HG02943 (cell line): ENCODE results near the gene LETMD1.

Experiments
- ATAC-seq: cut with Tn5 transposase; IDR thresholded peaks from one replicate; pipeline ENCODE4 v1.9.1; 2021; ENCODE audit warnings: mild to moderate bottlenecking, low read depth, moderate library complexity; ENCODE audit not compliant: unreplicated experiment

Gene LETMD1

DNA sequence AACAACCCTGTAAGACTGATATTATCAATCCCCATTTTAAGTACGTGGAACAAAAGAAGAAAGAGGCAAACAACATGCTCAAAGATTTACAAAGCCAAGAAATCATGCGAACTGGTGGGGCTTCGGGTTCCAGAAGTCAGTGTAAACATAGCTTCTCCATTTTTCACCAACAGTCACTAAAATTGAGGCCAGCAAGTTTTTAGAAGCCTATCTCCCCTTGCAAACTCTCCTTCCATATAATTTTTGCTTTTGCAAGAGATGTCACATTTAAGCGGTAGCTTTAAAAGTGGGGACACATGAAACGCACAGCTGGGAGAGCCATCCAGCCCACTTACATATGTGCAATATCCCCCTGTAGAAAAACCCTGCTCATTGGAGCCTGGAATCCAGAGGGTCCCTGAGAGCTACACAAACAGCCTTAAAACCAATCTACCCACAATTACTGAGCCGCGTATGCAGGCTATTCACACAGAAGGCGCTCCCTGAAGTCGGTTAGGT lies 22.7 kb upstream of the LETMD1 start:
- no peak for ATAC-seq

DNA sequence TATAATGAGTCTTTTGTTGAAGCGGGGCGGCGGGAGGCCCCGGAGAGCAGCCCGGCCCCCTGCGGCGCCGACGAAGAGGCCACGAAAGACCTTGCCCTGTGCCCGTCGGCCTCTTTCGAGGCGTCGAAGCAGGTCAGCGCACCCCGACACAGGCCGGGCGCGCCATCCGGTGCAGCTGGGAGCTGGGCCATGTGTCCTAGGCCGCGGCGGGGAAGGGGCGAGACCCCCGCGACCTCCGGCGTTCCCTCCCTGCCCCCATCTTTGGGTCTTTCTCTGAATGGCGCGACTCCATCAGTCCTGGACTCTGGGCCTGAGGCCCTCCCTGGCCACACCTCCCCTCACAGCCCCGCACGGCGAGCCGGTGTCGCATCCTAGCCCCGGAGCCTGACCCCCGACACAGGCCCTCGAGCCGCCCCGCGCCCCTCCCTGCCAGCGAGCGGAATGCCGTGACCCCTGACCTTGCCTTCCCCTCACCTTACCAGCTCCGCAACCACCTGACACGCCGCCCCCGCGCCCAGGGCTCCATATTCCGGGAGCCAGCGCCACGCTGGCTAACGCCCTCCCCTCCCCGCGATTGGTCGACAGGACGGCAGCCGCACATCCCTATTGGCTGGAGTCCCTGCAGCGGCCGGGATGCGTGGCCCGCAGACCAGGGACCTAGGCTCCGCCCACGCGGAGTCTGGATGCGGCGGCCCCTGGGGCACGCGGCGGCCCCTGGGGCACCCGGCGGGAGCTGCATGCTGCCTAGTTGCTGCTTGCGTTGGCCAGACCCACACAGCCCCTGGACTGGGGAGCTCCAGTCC lies 22.1 kb upstream of the LETMD1 start, which contains the start of gene SLC11A2:
SLC11A2 (minus strand) TSS at position 549 of the 803 bp plus-strand sequence. CDS start 15,656 bp downstream, outside the sequence.
- ATAC-seq, result peak; percentile 93

DNA sequence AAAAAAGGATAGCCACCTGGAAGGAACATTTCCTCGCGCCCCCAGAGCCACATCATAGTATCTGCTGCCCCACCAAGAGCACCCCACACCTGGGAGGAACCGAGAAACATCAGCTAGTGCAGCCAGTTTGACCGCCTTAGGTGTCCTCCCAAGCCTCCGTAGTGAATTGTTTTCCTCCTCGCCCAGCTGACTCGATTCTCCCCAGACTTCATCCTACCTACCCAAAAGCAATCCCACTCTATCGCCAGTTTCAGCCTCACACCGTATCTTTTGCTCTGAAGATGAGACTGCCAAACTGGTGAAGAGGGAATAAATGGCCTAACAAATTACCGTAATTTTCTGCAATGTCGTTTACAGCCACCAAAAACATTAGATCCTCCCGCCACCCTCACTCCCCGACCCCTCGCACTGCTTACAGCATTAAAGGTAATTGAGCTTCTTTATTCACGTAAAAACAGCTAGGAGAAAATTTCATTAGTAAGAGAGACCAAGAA lies 20.7 kb upstream of the LETMD1 start:
- ATAC-seq, result no peak

DNA sequence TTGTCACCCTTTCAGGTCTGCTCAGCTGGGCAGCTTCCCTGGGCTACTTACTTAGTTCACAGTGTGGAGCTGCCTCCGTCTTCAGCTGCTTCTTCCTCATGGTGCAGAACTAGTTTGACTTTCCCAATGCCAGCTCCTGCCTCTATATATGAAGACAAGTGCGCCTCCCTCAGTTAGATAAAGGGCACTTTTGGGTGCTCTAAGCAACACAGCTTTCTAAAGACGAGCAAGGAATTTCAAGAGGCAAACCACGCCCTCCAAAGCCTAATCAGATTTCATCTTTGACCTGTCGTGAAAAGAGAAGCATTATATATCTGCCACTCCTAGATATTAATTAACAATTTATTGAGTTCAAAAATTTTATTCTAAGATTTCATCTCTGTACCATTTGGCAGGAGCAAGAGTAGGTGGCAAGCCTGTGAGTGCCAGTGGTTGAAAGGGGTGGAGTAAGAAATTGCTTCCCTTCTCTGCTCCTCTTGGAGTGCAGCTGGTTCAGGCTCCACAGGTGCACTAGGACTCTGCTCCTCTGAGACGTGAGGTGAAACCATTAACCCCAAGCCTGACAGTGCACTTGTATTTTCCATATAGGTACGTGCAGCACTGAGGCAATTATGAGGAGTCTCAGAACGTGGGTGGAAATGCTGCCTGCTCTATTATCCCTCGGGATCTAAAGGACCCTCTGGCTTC lies 19.9 kb upstream of the LETMD1 start:
- no peak for ATAC-seq

DNA sequence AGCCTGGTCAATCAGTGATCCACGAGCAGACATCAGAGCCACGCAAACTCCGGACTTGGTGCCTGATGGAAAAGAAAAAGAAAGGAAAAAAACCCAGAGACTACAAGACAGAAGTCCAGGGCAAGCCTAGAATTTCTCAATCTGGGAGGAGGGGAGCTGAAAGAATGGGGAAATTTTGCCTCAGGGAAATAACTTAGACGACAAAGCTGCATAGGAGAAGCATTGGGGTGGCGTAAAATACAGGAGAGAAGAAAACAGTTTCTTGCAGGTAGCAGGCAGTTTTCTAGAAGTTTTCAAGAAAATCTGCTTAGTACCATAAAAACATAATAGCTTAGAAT lies 19.3 kb upstream of the LETMD1 start:
- ATAC-seq, result no peak

DNA sequence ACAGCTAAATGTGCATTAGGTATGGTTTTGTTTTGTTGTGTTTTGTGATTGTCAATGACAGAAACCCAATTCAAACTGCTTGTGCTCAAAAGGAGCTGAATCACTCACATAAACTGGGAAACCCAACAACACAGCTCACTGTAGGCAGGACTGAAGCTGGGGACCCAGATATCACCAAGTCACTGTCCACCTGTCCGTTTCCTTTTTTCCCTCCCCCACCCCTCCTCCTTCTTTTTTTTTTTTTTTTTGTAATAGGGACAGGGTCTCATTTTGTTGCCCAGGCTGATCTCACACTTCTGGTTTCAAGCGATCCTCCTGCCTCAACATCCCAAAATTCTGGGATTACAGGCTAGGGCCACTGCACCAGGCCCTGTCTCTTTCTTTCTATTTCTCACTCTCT lies 15.1 kb upstream of the LETMD1 start:
- no peak for ATAC-seq

DNA sequence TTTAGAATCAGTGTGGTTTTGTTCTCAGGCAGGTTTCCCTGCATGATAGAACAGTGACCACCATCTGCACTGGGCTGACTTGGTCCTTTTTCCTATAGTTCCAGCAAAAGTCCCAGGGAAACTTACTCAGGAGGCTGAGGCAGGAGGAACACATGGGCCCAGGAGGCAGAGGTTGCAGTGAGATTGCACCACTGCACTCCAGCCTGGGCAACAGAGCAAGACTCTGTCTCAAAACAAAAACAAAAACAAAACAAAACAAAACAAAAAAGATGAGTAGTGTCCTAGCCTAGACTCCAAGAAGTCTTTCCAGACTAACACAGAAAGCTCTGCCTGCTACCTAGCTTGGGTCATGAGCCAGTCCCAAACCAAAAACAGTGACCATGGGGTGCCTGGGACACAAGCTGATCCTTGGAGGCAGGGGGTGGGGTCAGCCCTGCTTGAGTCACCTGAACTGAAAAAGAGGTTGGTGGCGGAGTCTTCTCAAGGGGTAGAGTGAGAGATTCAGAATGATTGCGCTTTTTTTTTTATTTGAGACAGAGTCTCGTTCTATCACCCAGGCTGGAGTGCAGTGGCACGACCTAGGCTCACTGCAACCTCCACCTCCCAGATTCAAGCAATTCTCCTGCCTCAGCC lies 14.6 kb upstream of the LETMD1 start:
- no peak for ATAC-seq

DNA sequence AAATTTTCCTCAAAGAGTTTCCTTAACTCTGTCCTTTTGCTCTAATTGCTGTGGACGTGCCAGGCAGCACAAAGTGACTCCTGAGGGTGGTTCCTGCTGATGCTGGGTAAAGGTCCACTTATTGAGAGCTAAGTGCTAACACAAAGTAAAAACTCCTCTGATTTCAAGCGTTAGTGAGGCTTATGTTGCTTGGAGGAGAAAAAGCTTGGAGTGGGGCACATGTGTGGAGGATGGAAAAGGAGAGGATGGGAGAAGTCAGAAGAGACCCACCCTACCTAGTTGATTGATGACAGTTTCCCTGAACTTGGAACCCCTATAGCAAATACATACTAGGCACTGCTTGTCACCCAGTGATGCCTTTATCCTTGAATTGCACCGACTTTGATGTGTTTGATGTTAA lies 11.8 kb upstream of the LETMD1 start:
- no peak for ATAC-seq

DNA sequence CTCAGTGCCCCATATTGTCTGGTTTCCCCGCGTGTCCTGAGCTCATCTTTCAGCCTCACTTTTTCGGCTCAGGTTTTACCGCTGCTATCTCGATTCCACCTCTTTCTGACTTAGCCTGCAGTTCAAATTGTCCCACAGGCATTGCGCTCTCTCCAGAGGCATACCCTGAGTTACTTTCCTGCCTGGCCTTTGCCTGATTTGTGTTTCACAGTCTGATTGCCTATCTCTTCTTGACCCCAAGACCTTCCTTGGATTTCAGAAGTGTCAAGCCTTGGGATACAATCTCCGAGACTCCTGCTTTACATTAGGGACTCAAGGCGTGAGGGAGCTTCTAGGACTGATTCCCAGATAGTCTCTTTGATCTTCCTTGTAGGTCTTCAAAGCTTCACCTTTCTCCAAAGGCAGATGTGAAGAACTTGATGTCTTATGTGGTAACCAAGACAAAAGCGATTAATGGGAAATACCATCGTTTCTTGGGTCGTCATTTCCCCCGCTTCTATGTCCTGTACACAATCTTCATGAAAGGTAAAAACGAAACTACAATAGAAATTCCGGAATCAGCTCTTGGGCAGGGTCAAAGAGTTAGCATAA lies 629 bp downstream of the LETMD1 start:
- no peak for ATAC-seq

DNA sequence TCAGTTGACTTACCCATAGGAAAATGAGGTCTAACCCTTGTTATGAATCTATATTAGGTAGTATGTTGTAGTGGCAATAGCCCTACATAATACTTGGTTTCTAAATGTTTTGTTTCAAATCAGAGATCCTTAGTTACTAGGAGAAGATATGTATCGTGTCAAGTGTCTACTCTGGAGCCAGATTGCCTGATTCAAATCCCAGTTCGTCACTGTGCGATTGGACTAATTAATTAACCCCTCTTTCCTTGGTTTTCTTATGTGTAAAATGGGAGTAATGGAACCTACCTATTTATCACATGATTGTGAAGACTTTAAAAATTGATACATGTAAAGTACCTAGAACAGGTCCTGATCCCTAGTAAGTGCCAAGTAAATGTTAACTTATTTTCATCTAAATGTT lies 1.4 kb downstream of the LETMD1 start:
- no peak for ATAC-seq

DNA sequence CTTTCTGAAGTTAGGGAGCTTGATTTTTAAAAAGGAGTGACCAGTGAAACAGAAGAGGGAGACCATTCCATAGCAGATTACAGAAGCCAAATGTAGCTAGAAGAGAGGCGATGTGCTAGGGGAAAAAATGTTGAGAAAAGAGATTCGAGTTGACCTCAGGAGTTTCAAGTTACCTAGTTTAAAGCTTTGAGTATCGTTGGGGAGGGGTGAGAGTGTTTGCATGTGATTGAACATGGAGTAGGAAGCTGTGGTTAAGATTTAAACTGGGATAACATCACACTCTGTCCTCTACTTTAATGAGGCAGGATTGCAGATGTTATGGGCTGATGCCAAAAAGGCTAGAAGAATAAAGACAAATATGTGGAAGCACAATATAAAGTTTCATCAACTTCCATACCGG lies 3.7 kb downstream of the LETMD1 start:
- no peak for ATAC-seq

DNA sequence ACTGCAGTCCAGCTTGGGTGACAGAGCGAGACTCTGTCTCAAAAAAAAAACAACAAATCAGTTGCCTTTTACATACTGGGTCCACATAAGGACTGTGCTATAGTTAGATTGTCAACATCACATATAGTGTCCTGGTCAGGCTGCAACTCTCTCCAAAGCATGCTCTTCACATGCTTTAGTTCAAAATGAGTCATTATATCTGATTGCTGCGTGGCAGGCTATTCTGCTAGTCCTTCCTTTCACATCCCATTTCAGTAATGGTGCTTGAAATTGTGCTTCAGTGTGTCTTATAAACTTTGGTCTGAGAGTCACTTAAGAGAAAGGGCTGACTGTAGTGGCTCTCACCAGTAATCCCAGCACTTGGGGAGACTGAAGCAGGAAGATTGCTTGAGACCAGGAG lies 6.9 kb downstream of the LETMD1 start:
- no peak for ATAC-seq

DNA sequence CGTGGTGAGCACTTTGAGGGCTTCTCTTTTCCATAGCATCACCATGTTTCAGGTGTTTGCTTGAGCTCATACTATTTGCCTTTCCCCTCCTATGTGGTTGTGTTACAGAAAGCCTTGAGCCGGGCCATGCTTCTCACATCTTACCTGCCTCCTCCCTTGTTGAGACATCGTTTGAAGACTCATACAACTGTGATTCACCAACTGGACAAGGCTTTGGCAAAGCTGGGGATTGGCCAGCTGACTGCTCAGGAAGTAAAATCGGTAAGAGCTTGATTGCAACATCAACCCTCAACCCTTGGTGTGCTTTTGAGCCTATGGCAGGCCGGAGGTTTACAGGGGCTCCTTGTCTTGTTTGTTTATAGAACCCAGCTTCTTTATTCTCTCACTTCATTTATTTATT lies 8.1 kb downstream of the LETMD1 start:
- ATAC-seq, result no peak

DNA sequence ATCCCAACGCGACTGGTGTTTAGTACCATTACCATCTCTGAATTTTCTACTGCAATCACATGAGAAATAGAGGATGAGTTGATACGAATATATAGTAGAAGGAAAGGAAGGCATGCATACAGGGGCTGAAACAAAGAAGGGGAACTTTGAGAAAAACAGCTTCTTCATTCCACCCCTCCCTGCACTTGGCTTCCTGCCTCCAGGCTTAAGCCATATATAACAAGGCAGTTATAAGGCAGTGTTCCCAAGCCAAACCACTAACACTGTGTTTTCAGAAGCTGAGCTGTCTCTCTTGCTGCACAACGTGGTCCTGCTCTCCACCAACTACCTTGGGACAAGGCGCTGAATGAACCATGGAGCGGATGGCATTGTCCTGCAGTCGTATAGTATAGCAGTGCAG lies 11.0 kb downstream of the LETMD1 start:
- no peak for ATAC-seq

DNA sequence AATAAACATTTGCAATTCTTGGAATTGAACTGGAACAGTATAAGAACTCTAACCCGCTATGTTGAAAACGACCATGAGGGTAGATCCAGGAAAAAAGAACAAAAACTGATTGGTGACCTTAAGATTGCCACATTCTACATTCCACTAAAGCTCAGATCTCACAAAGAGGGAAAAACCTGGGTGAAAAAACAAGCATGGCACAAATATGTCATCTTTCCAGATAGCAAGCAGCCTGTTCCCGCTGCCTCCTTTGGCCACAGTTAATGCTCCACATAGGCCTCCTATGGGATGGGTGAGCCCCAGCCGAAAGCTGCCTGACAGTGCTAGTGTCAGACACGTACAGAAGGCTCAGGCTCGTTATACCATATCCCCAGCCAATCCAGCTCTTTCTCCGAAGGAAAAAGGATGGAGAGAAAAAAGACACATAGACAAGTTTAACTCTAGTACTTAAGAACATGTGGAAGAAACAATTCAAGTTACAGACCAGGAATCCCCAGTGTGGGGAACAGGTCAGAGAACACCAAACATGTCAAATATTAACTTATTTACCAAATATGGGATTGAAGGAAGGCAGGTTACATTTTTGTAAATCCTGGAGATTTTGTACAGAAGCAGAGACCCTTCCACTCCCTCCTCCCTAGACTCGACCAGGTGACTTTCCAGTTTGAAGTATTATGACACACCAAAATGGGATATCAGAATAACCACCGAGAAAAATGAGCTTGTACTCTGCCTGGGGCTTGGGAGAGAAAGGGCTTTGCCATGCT lies 14.7 kb downstream of the LETMD1 start:
- no peak for ATAC-seq

DNA sequence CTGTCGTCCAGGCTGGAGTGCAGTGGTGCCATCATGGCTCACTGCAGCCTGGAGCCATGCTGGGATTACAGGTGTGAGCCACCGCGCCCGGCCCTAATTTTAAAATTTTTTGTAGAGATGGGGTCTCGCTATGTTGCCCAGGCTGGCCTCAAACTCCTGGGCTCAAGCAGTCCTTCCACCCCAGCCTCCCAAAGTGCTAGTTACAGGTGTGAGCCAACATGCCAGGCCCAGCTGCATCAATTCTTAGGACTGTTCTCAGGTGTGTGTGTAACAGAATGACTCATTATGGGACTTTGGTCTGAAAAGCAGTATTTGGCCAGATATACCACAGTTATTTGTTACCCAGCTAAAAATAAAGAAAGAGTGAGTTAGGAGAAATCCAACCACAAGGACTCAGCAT lies 17.4 kb downstream of the LETMD1 start:
- ATAC-seq, result no peak

DNA sequence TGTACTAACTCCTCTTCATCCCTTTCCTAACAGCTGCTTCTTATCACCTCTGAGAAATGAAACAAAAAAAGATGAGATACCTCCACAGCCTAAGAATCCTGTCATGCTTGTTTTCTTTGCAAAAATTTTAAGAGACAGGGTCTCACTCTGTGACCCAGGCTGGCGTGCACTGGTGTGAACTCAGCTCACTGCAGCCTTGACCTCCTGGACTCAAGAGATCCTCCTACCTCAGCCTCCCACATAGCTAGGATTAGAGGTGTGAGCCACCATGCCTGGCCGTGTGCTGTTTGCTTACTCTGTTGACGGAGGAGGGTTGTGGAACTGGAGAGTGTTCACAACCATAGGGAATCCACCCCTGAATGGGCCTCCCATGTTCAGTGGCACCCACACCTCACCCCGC lies 19.1 kb downstream of the LETMD1 start:
- no peak for ATAC-seq

DNA sequence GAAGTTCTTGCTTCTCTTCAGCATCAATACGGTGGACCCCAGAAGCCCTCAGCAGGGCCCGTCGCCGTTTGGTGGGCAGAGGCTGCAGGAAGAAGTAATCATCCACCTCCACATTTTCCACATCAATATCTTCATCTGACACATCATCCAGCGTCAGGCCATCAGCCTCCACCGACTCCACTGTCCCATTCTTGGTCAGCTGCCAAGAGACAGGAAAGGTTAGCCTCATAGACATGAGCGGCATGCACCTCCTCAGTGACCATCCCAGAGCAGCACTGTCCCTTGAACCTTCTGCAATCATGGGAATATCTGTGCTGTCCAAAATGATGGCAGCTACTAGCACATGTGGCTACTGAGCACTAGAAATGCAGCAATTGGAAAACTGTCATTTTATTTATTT lies 19.6 kb downstream of the LETMD1 start:
- ATAC-seq, result no peak

DNA sequence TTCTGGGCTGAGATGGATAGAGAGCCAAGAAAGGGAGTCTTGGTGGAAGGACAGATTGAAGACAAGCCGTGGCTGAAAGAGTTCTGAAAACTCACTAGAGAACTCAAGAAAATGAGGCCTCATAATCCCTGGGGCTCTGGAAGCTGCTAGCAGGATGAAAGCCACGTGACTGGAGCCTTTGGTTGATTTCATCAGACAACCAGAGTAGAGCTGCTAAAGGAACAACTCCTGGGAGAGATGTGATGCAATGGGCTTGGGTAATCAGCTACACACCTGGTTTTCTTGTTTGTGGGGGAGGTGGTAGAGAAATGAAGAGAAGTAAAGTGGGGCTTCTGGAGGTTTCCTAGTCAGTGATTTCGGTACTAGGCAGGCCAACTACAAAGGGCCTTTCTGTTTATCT lies 21.9 kb downstream of the LETMD1 start:
- ATAC-seq, result no peak

DNA sequence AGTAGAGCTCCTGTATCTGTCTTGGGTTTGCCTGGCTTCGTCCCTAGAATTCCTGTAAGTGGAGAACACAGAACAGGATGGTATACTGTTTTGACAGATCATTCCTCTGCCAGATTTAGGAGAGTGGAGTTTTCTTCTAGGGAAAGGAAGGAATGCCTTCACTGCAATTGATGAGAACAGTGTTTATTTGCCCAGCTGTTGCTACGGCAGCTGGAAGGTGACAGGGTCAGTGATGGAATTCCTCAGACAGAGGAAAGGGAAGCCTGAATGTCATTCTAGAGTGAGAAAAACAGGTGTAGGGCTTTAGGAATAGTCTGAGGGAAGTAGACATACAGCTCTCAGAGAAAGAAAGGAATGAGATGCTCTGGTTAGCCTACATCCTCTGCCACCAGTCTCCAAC lies 23.5 kb downstream of the LETMD1 start:
- ATAC-seq, result no peak
